Cardiac fibroblast (primary cell): ENCODE data around the gene MARVELD3.
A peak's percentile ranks its signal among the peaks of the same experiment; 100 is the strongest.

Experiments
- DNase-seq, 2 donors: peaks; one replicate each; pipeline versions ENCODE4 v3.0.0 to v3.0.0-alpha.2; 2010; ENCODE audit warnings: low read depth in 2 of 2
- H3K4me3 ChIP-seq, 2 donors: replicated peaks in 1 of 2; 1 replicate in 1 of 2; 2 replicates in 1 of 2; pipeline ENCODE4 v1.5.1; 2011; ENCODE audit warnings: low read depth in 2 of 2, low read length in 2 of 2, mild to moderate bottlenecking in 2 of 2, moderate library complexity in 1 of 2
- CTCF ChIP-seq: IDR thresholded peaks from one replicate; pipeline ENCODE4 v1.5.1; 2011; ENCODE audit warnings: low read depth, mild to moderate bottlenecking, low read length, inconsistent platforms

Gene MARVELD3

GRCh38 chr16:71637398-71637797 lies 11.4 kb downstream of the MARVELD3 start:
- no peak overlapping the region for H3K4me3 ChIP-seq
- no peak for TF ChIP-seq CTCF
- peak; percentile 83 to 94 for DNase-seq

- H3K4me3 ChIP-seq = no peak overlapping the region
- TF ChIP-seq CTCF = peak; percentile 46
- DNase-seq = peak; percentile 46 to 53
Observed at GRCh38 chr16:71645450-71645849, 19.5 kb downstream of the MARVELD3 start.

GRCh38 chr16:71647391-71647790 lies 21.4 kb downstream of the MARVELD3 start:
- no peak for TF ChIP-seq CTCF
- H3K4me3 ChIP-seq = no peak overlapping the region
- DNase-seq = no peak

GRCh38 chr16:71648162-71648561 lies 22.2 kb downstream of the MARVELD3 start:
- no peak for DNase-seq
- TF ChIP-seq CTCF = no peak
- no peak overlapping the region for H3K4me3 ChIP-seq

- TF ChIP-seq CTCF = peak; percentile 46
- no peak overlapping the region for H3K4me3 ChIP-seq
- peak; percentile 11 to 18 for DNase-seq
Observed at GRCh38 chr16:71648921-71649320, 22.9 kb downstream of the MARVELD3 start.

GRCh38 chr16:71649704-71650103 lies 23.7 kb downstream of the MARVELD3 start:
- H3K4me3 ChIP-seq = no peak overlapping the region
- DNase-seq = no peak
- no peak for TF ChIP-seq CTCF

GRCh38 chr16:71658771-71659170 lies 32.8 kb downstream of the MARVELD3 start:
- TF ChIP-seq CTCF = no peak
- H3K4me3 ChIP-seq = no peak overlapping the region
- no peak for DNase-seq
